ENCODE measurements around the gene IFT172. TPM values are rescaled to one million over a fixed set of nuclear protein-coding genes. Genes with fewer than 3 reads are reported as not detected.
A peak's percentile ranks its signal among the peaks of the same experiment; 100 is the strongest.

IFT172 gene
- total and polyA plus RNA-seq, 2 donors (not counting 1 experiment from before 2014, with no cell fraction given), result 11.2 to 33.0 TPM

DNA sequence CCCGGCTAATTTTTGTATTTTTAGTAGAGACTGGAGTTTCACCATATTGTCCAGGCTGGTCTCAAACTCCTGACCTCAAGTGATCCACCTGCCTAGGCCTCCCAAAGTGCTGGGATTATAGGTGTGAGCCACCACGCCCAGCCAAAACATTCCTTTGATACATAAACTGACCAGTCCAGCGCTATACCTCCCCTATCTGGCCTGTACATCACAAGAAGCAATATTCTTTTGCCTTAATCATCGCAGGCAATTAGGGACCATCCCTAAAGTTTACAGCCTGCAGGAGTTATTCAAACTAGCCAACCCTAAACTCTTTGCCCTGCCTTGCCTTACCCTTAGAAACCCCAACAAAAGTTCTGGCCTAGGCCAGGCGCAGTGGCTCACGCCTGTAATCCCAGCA lies 73.4 kb downstream of the IFT172 start:
- no peak overlapping the region for H2AFZ ChIP-seq (ENCODE audit: low read length)
- H3K27ac ChIP-seq (ENCODE audit: insufficient read depth, low read length), result no peak overlapping the region
- H3K4me3 ChIP-seq (replicated peaks in 1 of 4; ENCODE audit: control extremely low read depth in 1 of 4, insufficient read depth in 1 of 4, low read depth in 3 of 4, low read length in 4 of 4), result no peak overlapping the region
- H3K27me3 ChIP-seq (ENCODE audit: control insufficient read depth, insufficient read depth, low read length), result no peaks in the 10 kb centered on the region
- no peaks in the 10 kb centered on the region for H3K36me3 ChIP-seq (ENCODE audit: control insufficient read depth, insufficient read depth, low read length)
- no peak for TF ChIP-seq EZH2 (IDR thresholded peaks at IDR 0.05; ENCODE audit: low read length, missing control alignments)
- TF ChIP-seq, protein P1, sequence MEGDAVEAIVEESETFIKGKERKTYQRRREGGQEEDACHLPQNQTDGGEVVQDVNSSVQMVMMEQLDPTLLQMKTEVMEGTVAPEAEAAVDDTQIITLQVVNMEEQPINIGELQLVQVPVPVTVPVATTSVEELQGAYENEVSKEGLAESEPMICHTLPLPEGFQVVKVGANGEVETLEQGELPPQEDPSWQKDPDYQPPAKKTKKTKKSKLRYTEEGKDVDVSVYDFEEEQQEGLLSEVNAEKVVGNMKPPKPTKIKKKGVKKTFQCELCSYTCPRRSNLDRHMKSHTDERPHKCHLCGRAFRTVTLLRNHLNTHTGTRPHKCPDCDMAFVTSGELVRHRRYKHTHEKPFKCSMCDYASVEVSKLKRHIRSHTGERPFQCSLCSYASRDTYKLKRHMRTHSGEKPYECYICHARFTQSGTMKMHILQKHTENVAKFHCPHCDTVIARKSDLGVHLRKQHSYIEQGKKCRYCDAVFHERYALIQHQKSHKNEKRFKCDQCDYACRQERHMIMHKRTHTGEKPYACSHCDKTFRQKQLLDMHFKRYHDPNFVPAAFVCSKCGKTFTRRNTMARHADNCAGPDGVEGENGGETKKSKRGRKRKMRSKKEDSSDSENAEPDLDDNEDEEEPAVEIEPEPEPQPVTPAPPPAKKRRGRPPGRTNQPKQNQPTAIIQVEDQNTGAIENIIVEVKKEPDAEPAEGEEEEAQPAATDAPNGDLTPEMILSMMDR (conservative IDR thresholded peaks at IDR 0.05 in 1 of 2, IDR thresholded peaks at IDR 0.05 in 1 of 2; ENCODE audit: low read depth in 1 of 2, low read length in 2 of 2), result no peak
- no peaks in the 10 kb centered on the region for H3K4me1 ChIP-seq (ENCODE audit: control insufficient read depth, extremely low read depth, insufficient read depth, low read length)
- no peaks in the 10 kb centered on the region for H4K20me1 ChIP-seq (ENCODE audit: control insufficient read depth, extremely low read depth, insufficient read depth, low read length)
- no peaks in the 10 kb centered on the region for H3K9me3 ChIP-seq (ENCODE audit: control insufficient read depth, insufficient read depth, low read depth, low read length)
- H3K9ac ChIP-seq (ENCODE audit: insufficient read depth, low read length), result no peak overlapping the region
- DNase-seq (ENCODE audit: low read depth in 2 of 2), result no peak
- no peak overlapping the region for H3K4me2 ChIP-seq (ENCODE audit: extremely low read depth, insufficient read depth, low read length)
- no peaks in the 10 kb centered on the region for H3K79me2 ChIP-seq (ENCODE audit: control insufficient read depth, insufficient read depth, low read length)

DNA sequence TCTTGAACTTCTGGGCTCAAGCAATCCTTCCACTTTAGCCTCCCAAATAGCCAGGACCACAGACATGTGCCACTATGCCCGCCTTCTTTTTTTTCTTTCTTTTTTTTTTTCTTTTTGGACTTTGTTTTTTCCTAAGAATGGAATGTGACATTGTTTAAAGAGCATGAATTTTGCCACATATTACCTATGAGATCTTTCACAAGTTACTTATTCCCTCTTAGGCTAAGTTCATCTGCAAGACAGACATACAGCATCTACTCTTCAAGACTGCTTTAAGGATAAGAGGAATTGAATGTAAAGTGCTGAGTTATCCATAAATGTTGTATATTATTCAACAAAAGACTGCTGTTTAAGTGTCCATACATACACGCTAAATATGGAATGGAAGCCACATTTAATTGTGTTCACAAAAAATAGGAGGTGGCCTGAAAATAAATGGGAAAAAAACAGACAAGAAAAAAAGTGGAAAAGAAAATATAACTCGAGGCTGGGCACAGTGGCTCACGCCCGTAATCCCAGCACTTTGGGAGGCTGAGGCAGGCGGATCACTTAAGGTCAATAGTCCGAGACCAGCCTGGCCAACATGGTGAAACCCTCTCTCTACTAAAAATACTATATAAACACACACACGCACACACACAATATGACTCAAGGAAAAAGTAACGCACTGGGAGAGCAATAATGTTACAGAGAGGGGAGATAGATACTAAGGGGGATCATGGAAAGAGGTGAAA lies 77.0 kb downstream of the IFT172 start:
- no peaks in the 10 kb centered on the region for H3K27me3 ChIP-seq (ENCODE audit: control insufficient read depth, insufficient read depth, low read length)
- H3K9ac ChIP-seq (ENCODE audit: insufficient read depth, low read length), result no peak overlapping the region
- DNase-seq (ENCODE audit: low read depth in 2 of 2), result no peak

GRCh38 chr2:27409321-27410073 lies 80.0 kb downstream of the IFT172 start, which contains the start of gene PPM1G:
TSS of gene PPM1G (minus strand) at chr2:27409591. CDS start at chr2:27409422, 169 bp downstream.
- no peaks in the 10 kb centered on the region for H3K9me3 ChIP-seq (ENCODE audit: control insufficient read depth, insufficient read depth, low read depth, low read length)
- H4K20me1 ChIP-seq (ENCODE audit: control insufficient read depth, extremely low read depth, insufficient read depth, low read length), result no peaks in the 10 kb centered on the region
- H3K4me1 ChIP-seq (ENCODE audit: control insufficient read depth, extremely low read depth, insufficient read depth, low read length), result no peaks in the 10 kb centered on the region
- H3K4me3 ChIP-seq (replicated peaks in 1 of 4; ENCODE audit: control extremely low read depth in 1 of 4, insufficient read depth in 1 of 4, low read depth in 3 of 4, low read length in 4 of 4), result peak within 1 kb of the TSS; percentile 85 to 95 (median 88)
- peak; percentile 88 to 89 for DNase-seq (ENCODE audit: low read depth in 2 of 2)
- H3K27me3 ChIP-seq (ENCODE audit: control insufficient read depth, insufficient read depth, low read length), result no peaks in the 10 kb centered on the region
- H2AFZ ChIP-seq (ENCODE audit: low read length), result peak within 1 kb of the TSS; percentile 94
- peaks cover 42% of the 10 kb centered on the region for H3K79me2 ChIP-seq (ENCODE audit: control insufficient read depth, insufficient read depth, low read length)
- peak within 1 kb of the TSS; percentile 85 for H3K9ac ChIP-seq (ENCODE audit: insufficient read depth, low read length)
- peak within 1 kb of the TSS; percentile 92 for H3K4me2 ChIP-seq (ENCODE audit: extremely low read depth, insufficient read depth, low read length)
- no peaks in the 10 kb centered on the region for H3K36me3 ChIP-seq (ENCODE audit: control insufficient read depth, insufficient read depth, low read length)
- no peak for TF ChIP-seq EZH2 (IDR thresholded peaks at IDR 0.05; ENCODE audit: low read length, missing control alignments)
- TF ChIP-seq, protein P1 (conservative IDR thresholded peaks at IDR 0.05 in 1 of 2, IDR thresholded peaks at IDR 0.05 in 1 of 2; ENCODE audit: low read depth in 1 of 2, low read length in 2 of 2), result no peak
- peak within 1 kb of the TSS; percentile 83 for H3K27ac ChIP-seq (ENCODE audit: insufficient read depth, low read length)

More for the DNA sequence above, 77.0 kb downstream of the IFT172 start:
- Histone ChIP-seq H3K4me1 (ENCODE audit: control insufficient read depth, extremely low read depth, insufficient read depth, low read length) (no peaks in the 10 kb centered on the region), H3K27ac (ENCODE audit: insufficient read depth, low read length) (no peak overlapping the region), H3K9me3 (ENCODE audit: control insufficient read depth, insufficient read depth, low read depth, low read length) (no peaks in the 10 kb centered on the region), H3K4me2 (ENCODE audit: extremely low read depth, insufficient read depth, low read length) (no peak overlapping the region), H3K36me3 (ENCODE audit: control insufficient read depth, insufficient read depth, low read length) (no peaks in the 10 kb centered on the region), H3K4me3 (replicated peaks in 1 of 4; ENCODE audit: control extremely low read depth in 1 of 4, insufficient read depth in 1 of 4, low read depth in 3 of 4, low read length in 4 of 4) (no peak overlapping the region), H4K20me1 (ENCODE audit: control insufficient read depth, extremely low read depth, insufficient read depth, low read length) (no peaks in the 10 kb centered on the region), H3K79me2 (ENCODE audit: control insufficient read depth, insufficient read depth, low read length) (peaks cover 17% of the 10 kb centered on the region), H2AFZ (ENCODE audit: low read length) (no peak overlapping the region)
- TF ChIP-seq, protein P1 (conservative IDR thresholded peaks at IDR 0.05 in 1 of 2, IDR thresholded peaks at IDR 0.05 in 1 of 2; ENCODE audit: low read depth in 1 of 2, low read length in 2 of 2), result no peak
- TF ChIP-seq EZH2 (IDR thresholded peaks at IDR 0.05; ENCODE audit: low read length, missing control alignments), result no peak
